K562 (cell line): Measurements from ENCODE around the gene B4GALT5. TPM values are rescaled to one million over a fixed set of nuclear protein-coding genes. Genes with fewer than 3 reads are reported as not detected.

Experiments used
- BACH1 ChIP-seq: fragments of 200-800 bp; sonication (Bioruptor generic); IDR thresholded peaks from 2 replicates; pipeline ENCODE4 v1.6.1; 2016; ENCODE audit warnings: missing genetic modification characterization, missing compliant biosample characterization
- BCOR ChIP-seq: fragments of 450-650 bp; IDR thresholded peaks from 2 replicates; pipeline ENCODE4 v1.6.1; 2016
- CBFA2T3 ChIP-seq: fragments of 450-650 bp; IDR thresholded peaks from 2 replicates; pipeline ENCODE4 v1.6.1; 2017
- CREB1 ChIP-seq, 2 experiments: sonication (generic) in 1 of 2; formaldehyde crosslinking in 1 of 2; IDR thresholded peaks; 2 replicates each; pipeline versions ENCODE4 v1.6.1 to v1.8.0; 2012 to 2022; ENCODE audit warnings: inconsistent platforms in 1 of 2, mild to moderate bottlenecking in 1 of 2, missing genetic modification reagents in 1 of 2, moderate library complexity in 1 of 2
- CXXC5 ChIP-seq: fragments of 250-450 bp; sonication (Bioruptor Pico); IDR thresholded peaks from 2 replicates; pipeline ENCODE4 v1.8.0; 2022; ENCODE audit warnings: inconsistent platforms, mild to moderate bottlenecking, moderate library complexity
- JUN ChIP-seq, 2 experiments: sonication (generic) in 1 of 2; formaldehyde crosslinking in 1 of 2; IDR thresholded peaks; 2 replicates each; pipeline versions ENCODE4 v1.6.1 to v1.8.0; 2012 to 2022; ENCODE audit warnings: borderline replicate concordance in 2 of 2, mild to moderate bottlenecking in 2 of 2, improper control_type of control experiment in 1 of 2, low read depth in 1 of 2, low read length in 1 of 2, missing genetic modification reagents in 1 of 2
- KDM5B ChIP-seq: fragments of 200-600 bp; sonication (generic); IDR thresholded peaks from 2 replicates; pipeline ENCODE4 v1.6.1; 2012; ENCODE audit warnings: low read depth, mild to moderate bottlenecking, moderate library complexity, low read length, control low read depth, inconsistent platforms; ENCODE audit not compliant: insufficient replicate concordance
- MEF2D ChIP-seq: conservative IDR thresholded peaks from 2 replicates; pipeline ENCODE4 v1.6.1; 2016; ENCODE audit warnings: low read depth, missing genetic modification characterization, missing compliant biosample characterization
- MTA2 ChIP-seq: fragments of 450-650 bp; IDR thresholded peaks from 2 replicates; pipeline ENCODE4 v1.6.1; 2016; ENCODE audit warnings: low read depth
- PRPF4 ChIP-seq: fragments of 200-400 bp; formaldehyde crosslinking; IDR thresholded peaks from one replicate; pipeline ENCODE4 v1.6.1; 2017; ENCODE audit warnings: low read length, low read depth, mild to moderate bottlenecking; ENCODE audit not compliant: insufficient read depth, poor library complexity, severe bottlenecking
- RHOXF2B ChIP-seq: fragments of 250-450 bp; sonication (Bioruptor Pico); conservative IDR thresholded peaks from 2 replicates; pipeline ENCODE4 v1.5.1; 2021
- RNF2 ChIP-seq: sonication (generic); IDR thresholded peaks from 2 replicates; pipeline ENCODE4 v1.6.1; 2016
- SMAD1 ChIP-seq: fragments of 150-350 bp; IDR thresholded peaks from 2 replicates; pipeline ENCODE4 v1.6.1; 2014; ENCODE audit warnings: low read length, low read depth; ENCODE audit not compliant: partially characterized antibody
- SMAD3 ChIP-seq: fragments of 450-650 bp; formaldehyde crosslinking; conservative IDR thresholded peaks from 2 replicates; pipeline ENCODE4 v1.4.0; 2020; ENCODE audit warnings: mild to moderate bottlenecking
- SP1 ChIP-seq: sonication (generic); formaldehyde crosslinking; IDR thresholded peaks from 2 replicates; pipeline ENCODE4 v1.8.1; 2022; ENCODE audit warnings: mild to moderate bottlenecking, missing genetic modification reagents
- STAT5B ChIP-seq: fragments of 250-450 bp; sonication (Bioruptor Pico); IDR thresholded peaks from 2 replicates; pipeline ENCODE4 v1.8.0; 2021; ENCODE audit warnings: mild to moderate bottlenecking, inconsistent platforms
- ZNF165 ChIP-seq: fragments of 250-450 bp; sonication (Bioruptor Pico); IDR thresholded peaks from 2 replicates; pipeline ENCODE4 v1.4.0; 2020; ENCODE audit warnings: borderline replicate concordance
- ZNF778 ChIP-seq: fragments of 450-650 bp; formaldehyde crosslinking; IDR thresholded peaks from 2 replicates; pipeline ENCODE4 v1.4.0; 2020; ENCODE audit warnings: mild to moderate bottlenecking, moderate library complexity
- polyA plus RNA-seq, 8 experiments: library from polyadenylated mRNA; depleted of rRNA in 4 of 8; stranded (reverse) in 5 of 8; unstranded in 3 of 8; fragments of >200 nt; fragmentation: Nextera tagmentation in 2 of 8; fragmentation: Illumina TruSeq in 1 of 8; extraction: Ambion mirVana in 2 of 8; extraction: Trizol in 1 of 8; gene quantifications; 2 replicates each; pipeline versions ENCODE4 v1.2.1 to v1.2.3, GENCODE V29; 2011 to 2014; ENCODE audit warnings: inconsistent platforms in 1 of 8, missing spikeins in 1 of 8
- total RNA-seq, 7 experiments: library from RNA; depleted of rRNA in 6 of 7; stranded (reverse); fragments of >200 nt in 6 of 7; fragmentation: Illumina TruSeq in 2 of 7; extraction: Trizol in 2 of 7; gene quantifications; 2 replicates each; pipeline versions ENCODE4 v1.2.1 to v1.2.3, GENCODE V29; 2011 to 2021; ENCODE audit warnings: low replicate concordance in 1 of 7
- TF ChIP-seq, protein P1 (sequence below): IDR thresholded peaks from 2 replicates; pipeline ENCODE4 v1.6.1; 2011; ENCODE audit warnings: borderline replicate concordance, low read depth, mild to moderate bottlenecking, moderate library complexity, low read length; ENCODE audit not compliant: insufficient read depth, poor library complexity, severe bottlenecking
- TF ChIP-seq, protein P2 (sequence below), 2 experiments: fragments of 250-450 bp in 1 of 2; fragments of 450-650 bp in 1 of 2; sonication (Bioruptor Pico) in 1 of 2; IDR thresholded peaks; 2 replicates each; pipeline versions ENCODE4 v1.6.1 to v1.8.0; 2016 to 2021; ENCODE audit warnings: mild to moderate bottlenecking in 2 of 2, moderate library complexity in 2 of 2, missing compliant biosample characterization in 1 of 2, missing genetic modification characterization in 1 of 2
- TF ChIP-seq, protein P3 (sequence below): fragments of 450-650 bp; IDR thresholded peaks from 2 replicates; pipeline ENCODE4 v1.6.1; 2014; ENCODE audit warnings: low read depth, mild to moderate bottlenecking, moderate library complexity, borderline replicate concordance
- TF ChIP-seq, protein P4 (sequence below): fragments of 250-450 bp; sonication (Bioruptor Pico); IDR thresholded peaks from 2 replicates; pipeline ENCODE4 v1.5.0; 2021

The B4GALT5 gene
- total and polyA plus RNA-seq, 9 of the 15 experiments (the other 6 are each of a cell fraction or from before 2014, with no cell fraction given) = 8.5 to 32.6 (median 23.4) TPM

DNA sequence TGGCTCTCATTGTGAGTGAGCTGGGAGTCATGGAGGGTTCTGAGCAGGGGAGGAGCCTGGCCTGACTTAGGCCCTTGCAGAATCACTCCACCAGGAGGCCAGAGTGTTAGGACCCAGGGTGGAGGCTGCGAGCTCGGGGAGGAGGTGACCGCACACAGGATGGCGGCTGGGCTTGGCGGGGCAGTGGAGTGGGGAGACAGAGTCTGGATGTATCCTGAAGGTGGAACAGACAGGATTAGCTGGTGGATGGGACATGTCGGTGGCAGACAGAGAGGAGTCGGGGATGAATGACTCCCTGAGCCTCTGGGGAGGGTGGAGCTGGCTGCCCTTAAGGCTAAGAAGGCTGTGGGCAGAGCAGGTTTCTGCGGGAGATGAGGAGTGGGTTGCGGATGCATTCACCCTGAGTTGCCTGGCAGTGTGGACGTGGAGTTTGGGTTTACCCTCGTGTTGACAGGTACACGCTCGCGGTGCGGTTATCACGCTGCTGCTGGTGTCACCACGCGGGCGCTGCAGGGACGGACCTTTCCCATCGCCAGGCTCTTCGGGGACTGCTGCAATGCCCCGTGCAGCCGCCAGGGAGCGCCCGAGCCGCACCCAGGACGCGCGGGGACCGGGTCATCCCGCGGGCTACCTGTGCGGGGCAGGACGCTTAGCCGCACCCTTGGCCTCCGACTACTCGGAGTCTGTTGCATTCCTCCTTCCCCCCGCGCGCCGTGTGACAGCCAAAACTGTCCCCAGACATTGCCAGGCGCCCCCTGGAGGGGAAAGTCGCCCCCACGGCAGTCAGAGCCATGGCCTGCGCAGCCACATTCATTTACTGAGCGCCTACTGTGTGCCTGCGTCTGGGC lies 102.8 kb downstream of the B4GALT5 start (continued):
- TF ChIP-seq CREB1 (IDR thresholded peaks at IDR 0.05) = peak; percentile 49; the same call in 1 of the 2 replicates
- TF ChIP-seq CREB1 (CRISPR knock-in tag; IDR thresholded peaks at IDR 0.05) = peak; percentile 79
- TF ChIP-seq MTA2 = no peak
- no peak for TF ChIP-seq RHOXF2B (CRISPR knock-in tag)
- no peak for TF ChIP-seq KDM5B
- TF ChIP-seq SP1 (CRISPR knock-in tag) = peak; percentile 73
- TF ChIP-seq, protein P1, sequence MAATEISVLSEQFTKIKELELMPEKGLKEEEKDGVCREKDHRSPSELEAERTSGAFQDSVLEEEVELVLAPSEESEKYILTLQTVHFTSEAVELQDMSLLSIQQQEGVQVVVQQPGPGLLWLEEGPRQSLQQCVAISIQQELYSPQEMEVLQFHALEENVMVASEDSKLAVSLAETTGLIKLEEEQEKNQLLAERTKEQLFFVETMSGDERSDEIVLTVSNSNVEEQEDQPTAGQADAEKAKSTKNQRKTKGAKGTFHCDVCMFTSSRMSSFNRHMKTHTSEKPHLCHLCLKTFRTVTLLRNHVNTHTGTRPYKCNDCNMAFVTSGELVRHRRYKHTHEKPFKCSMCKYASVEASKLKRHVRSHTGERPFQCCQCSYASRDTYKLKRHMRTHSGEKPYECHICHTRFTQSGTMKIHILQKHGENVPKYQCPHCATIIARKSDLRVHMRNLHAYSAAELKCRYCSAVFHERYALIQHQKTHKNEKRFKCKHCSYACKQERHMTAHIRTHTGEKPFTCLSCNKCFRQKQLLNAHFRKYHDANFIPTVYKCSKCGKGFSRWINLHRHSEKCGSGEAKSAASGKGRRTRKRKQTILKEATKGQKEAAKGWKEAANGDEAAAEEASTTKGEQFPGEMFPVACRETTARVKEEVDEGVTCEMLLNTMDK = peak; percentile 86
- TF ChIP-seq STAT5B = no peak
- TF ChIP-seq SMAD1 = no peak
- TF ChIP-seq BACH1 (tag) = no peak
- peak; percentile 83 for TF ChIP-seq CXXC5
- no peak for TF ChIP-seq JUN (IDR thresholded peaks at IDR 0.05; ENCODE audit: borderline replicate concordance, low read depth, low read length)
- TF ChIP-seq JUN (CRISPR knock-in tag; IDR thresholded peaks at IDR 0.05; ENCODE audit: borderline replicate concordance) = peak; percentile 25; the same call in 1 of the 2 replicates
- TF ChIP-seq, protein P2, sequence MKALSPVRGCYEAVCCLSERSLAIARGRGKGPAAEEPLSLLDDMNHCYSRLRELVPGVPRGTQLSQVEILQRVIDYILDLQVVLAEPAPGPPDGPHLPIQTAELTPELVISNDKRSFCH (CRISPR knock-in tag; IDR thresholded peaks at IDR 0.05) = no peak
- TF ChIP-seq, protein P2 (tag; IDR thresholded peaks at IDR 0.05) = no peak
- TF ChIP-seq RNF2 = 0 out of 2 replicates have a peak, but pooled peaks have one; percentile 26
- TF ChIP-seq ZNF778 = no peak
- TF ChIP-seq ZNF165 (CRISPR knock-in tag) = no peak; the same call in 1 of the 2 replicates
- TF ChIP-seq CBFA2T3 = peak; percentile 26
- TF ChIP-seq, protein P3, sequence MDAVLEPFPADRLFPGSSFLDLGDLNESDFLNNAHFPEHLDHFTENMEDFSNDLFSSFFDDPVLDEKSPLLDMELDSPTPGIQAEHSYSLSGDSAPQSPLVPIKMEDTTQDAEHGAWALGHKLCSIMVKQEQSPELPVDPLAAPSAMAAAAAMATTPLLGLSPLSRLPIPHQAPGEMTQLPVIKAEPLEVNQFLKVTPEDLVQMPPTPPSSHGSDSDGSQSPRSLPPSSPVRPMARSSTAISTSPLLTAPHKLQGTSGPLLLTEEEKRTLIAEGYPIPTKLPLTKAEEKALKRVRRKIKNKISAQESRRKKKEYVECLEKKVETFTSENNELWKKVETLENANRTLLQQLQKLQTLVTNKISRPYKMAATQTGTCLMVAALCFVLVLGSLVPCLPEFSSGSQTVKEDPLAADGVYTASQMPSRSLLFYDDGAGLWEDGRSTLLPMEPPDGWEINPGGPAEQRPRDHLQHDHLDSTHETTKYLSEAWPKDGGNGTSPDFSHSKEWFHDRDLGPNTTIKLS = 0 out of 2 replicates have a peak, but pooled peaks have one; percentile 43
- TF ChIP-seq BCOR = peak; percentile 37; the same call in 1 of the 2 replicates
- no peak for TF ChIP-seq MEF2D (tag)
- TF ChIP-seq PRPF4 = peak; percentile 79
- TF ChIP-seq, protein P4, sequence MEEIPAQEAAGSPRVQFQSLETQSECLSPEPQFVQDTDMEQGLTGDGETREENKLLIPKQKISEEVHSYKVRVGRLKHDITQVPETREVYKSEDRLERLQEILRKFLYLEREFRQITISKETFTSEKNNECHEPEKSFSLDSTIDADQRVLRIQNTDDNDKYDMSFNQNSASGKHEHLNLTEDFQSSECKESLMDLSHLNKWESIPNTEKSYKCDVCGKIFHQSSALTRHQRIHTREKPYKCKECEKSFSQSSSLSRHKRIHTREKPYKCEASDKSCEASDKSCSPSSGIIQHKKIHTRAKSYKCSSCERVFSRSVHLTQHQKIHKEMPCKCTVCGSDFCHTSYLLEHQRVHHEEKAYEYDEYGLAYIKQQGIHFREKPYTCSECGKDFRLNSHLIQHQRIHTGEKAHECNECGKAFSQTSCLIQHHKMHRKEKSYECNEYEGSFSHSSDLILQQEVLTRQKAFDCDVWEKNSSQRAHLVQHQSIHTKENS (CRISPR knock-in tag) = no peak
- TF ChIP-seq SMAD3 (CRISPR knock-in tag) = no peak
